Ascending aorta (tissue), 2 donors: ENCODE results near the gene GSTM1. TPM values are rescaled to one million over a fixed set of nuclear protein-coding genes. Genes with fewer than 3 reads are reported as not detected.

Experiments
- DNase-seq, 2 donors: peaks; one replicate each; pipeline ENCODE4 v3.0.0-alpha.2; 2019; ENCODE audit warnings: low spot score in 2 of 2
- H3K27ac ChIP-seq, 2 donors: fragments of 200-600 bp; sonication (generic); one replicate each; pipeline ENCODE4 v1.5.1; 2016 to 2017; ENCODE audit warnings: mild to moderate bottlenecking in 1 of 2
- H3K27me3 ChIP-seq: fragments of 200-600 bp; sonication (generic); one replicate; pipeline ENCODE4 v1.5.1; 2017
- H3K36me3 ChIP-seq, 2 donors: fragments of 200-600 bp; sonication (generic); one replicate each; pipeline ENCODE4 v1.5.1; 2016
- H3K4me1 ChIP-seq, 2 donors: fragments of 200-600 bp; sonication (generic); one replicate each; pipeline ENCODE4 v1.5.1; 2016 to 2017; ENCODE audit warnings: mild to moderate bottlenecking in 1 of 2
- H3K4me3 ChIP-seq, 2 donors: fragments of 200-600 bp; sonication (generic); one replicate each; pipeline ENCODE4 v1.5.1; 2016 to 2017; ENCODE audit warnings: mild to moderate bottlenecking in 1 of 2
- H3K9me3 ChIP-seq, 2 donors: fragments of 200-600 bp; sonication (generic); one replicate each; pipeline ENCODE4 v1.5.1; 2016
- intact Hi-C: fragments of 100-400 bp; cut with DNase I; formaldehyde crosslinking; loops from one replicate; pipeline ENCODE4 v1.15.1; 2023
- total RNA-seq: library from RNA; depleted of rRNA; stranded (reverse); fragments of >200 nt; gene quantifications from one replicate; pipeline ENCODE4 v1.1.0, GENCODE V29; 2016
- TF ChIP-seq, protein P1 (sequence below), 3 experiments: fragments of 200-600 bp in 2 of 3; fragments of 450-650 bp in 1 of 3; sonication (generic) in 2 of 3; IDR thresholded peaks; one replicate each; pipeline ENCODE4 v1.5.1; 2016 to 2019; ENCODE audit warnings: antibody characterized with exemption in 3 of 3, mild to moderate bottlenecking in 1 of 3, moderate library complexity in 1 of 3

The GSTM1 gene
- total RNA-seq, 1 donor from 2014 or later: 89.4 TPM

DNA sequence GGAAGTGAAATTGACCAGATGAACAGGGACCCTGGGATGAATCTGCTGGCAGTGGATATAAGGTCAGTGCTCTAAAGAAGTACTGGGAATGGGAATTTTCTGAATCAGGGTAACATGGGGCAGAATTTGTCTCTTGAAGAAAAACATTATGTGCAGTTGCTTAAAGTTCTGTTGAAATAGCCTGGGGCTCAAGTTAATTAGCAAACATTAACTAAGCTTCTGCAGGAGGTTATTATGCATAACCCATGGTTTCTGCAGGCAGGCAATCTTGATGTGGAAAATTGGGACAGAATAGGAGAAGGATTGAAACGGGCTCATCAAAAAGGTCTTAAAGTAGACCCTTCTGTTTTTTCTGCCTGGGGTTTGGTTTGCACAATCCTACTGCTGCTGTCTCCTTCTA lies 38.4 kb downstream of the GSTM1 start:
- Histone ChIP-seq H3K4me1 (no peaks in the 10 kb centered on the region), H3K36me3 (no peaks in the 10 kb centered on the region), H3K4me3 (no peak overlapping the region), H3K27me3 (no peaks in the 10 kb centered on the region), H3K9me3 (no peaks in the 10 kb centered on the region), H3K27ac (no peak overlapping the region)
- no peak for DNase-seq
- intact Hi-C loops: no loop called here
- TF ChIP-seq, protein P1, sequence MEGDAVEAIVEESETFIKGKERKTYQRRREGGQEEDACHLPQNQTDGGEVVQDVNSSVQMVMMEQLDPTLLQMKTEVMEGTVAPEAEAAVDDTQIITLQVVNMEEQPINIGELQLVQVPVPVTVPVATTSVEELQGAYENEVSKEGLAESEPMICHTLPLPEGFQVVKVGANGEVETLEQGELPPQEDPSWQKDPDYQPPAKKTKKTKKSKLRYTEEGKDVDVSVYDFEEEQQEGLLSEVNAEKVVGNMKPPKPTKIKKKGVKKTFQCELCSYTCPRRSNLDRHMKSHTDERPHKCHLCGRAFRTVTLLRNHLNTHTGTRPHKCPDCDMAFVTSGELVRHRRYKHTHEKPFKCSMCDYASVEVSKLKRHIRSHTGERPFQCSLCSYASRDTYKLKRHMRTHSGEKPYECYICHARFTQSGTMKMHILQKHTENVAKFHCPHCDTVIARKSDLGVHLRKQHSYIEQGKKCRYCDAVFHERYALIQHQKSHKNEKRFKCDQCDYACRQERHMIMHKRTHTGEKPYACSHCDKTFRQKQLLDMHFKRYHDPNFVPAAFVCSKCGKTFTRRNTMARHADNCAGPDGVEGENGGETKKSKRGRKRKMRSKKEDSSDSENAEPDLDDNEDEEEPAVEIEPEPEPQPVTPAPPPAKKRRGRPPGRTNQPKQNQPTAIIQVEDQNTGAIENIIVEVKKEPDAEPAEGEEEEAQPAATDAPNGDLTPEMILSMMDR (IDR thresholded peaks at IDR 0.05): no peak

DNA sequence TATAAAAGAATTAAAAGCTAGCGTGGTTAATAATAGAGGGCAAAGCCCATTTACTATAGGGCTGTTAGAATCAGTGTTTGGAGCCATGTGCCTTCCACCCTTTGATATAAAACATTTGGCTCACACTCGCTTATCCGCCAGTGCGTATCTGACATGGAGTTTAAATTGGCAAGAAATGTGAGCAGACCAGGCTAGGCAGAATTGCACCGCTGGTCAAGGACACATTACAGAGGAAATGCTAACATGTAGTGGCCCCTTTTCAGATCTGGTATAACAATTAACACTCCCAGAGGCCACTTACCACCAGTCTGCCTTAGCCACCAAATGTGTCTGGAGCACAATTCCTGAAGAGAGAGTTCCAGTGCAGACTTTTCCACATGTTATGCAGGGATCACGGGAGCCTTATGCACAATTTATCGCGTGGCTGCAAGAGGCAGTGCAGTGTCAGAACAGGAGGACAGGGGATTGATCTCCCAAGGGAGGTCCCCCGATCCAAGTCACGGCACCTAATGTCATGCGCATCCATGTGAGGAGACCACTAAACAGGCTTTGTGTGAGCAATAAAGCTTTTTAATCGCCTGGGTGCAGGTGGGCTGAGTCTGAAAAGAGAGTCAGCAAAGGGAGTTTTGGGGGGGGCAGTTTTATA lies 39.2 kb downstream of the GSTM1 start:
- H3K27ac ChIP-seq: no peak overlapping the region
- intact Hi-C loops: no loop called here
- H3K27me3 ChIP-seq: no peaks in the 10 kb centered on the region
- H3K4me3 ChIP-seq: no peak overlapping the region
- no peaks in the 10 kb centered on the region for H3K36me3 ChIP-seq
- TF ChIP-seq, protein P1 (IDR thresholded peaks at IDR 0.05): no peak
- no peaks in the 10 kb centered on the region for H3K4me1 ChIP-seq
- H3K9me3 ChIP-seq: no peaks in the 10 kb centered on the region
- DNase-seq: peak in 1 of 2 donors; percentile 21

GRCh38 chr1:109728870-109729269 lies 41.3 kb downstream of the GSTM1 start:
- Histone ChIP-seq H3K4me1 (no peaks in the 10 kb centered on the region), H3K27ac (no peak overlapping the region)
- intact Hi-C loops: no loop called here

GRCh38 chr1:109730666-109731065 lies 43.0 kb downstream of the GSTM1 start:
- Histone ChIP-seq H3K9me3 (no peaks in the 10 kb centered on the region), H3K36me3 (no peaks in the 10 kb centered on the region), H3K27me3 (no peaks in the 10 kb centered on the region), H3K27ac (no peak overlapping the region), H3K4me1 (no peaks in the 10 kb centered on the region), H3K4me3 (no peak overlapping the region)
- intact Hi-C loops: no loop called here
- peak in 1 of 2 donors; percentile 37 for DNase-seq
- TF ChIP-seq, protein P1 (IDR thresholded peaks at IDR 0.05): no peak

More at GRCh38 chr1:109728870-109729269, 41.3 kb downstream of the GSTM1 start:
- H3K4me3 ChIP-seq: no peak overlapping the region
- peak in 1 of 2 donors; percentile 25 for DNase-seq
- no peaks in the 10 kb centered on the region for H3K36me3 ChIP-seq
- no peaks in the 10 kb centered on the region for H3K27me3 ChIP-seq
- no peaks in the 10 kb centered on the region for H3K9me3 ChIP-seq
- TF ChIP-seq, protein P1 (IDR thresholded peaks at IDR 0.05): no peak

- intact Hi-C loops: no loop called here
- DNase-seq: peak in 1 of 2 donors; percentile 7
- Histone ChIP-seq H3K4me1 (no peaks in the 10 kb centered on the region), H3K36me3 (peaks cover 3 to 6% of the 10 kb centered on the region in 2 donors), H3K27ac (no peak overlapping the region), H3K4me3 (no peak overlapping the region), H3K9me3 (no peaks in the 10 kb centered on the region), H3K27me3 (no peaks in the 10 kb centered on the region)
- TF ChIP-seq, protein P1 (IDR thresholded peaks at IDR 0.05): no peak
These were observed 44.8 kb downstream of the GSTM1 start for GRCh38 chr1:109732390-109732881.
